ENCODE measurements around the gene TSPAN1.
A peak's percentile ranks its signal among the peaks of the same experiment; 100 is the strongest.
"Not testable (repeated sequence)": the region's sequence is repeated elsewhere in the genome, so short reads cannot be mapped to it uniquely, and the experiment has no call there.

TSPAN1 gene

DNA sequence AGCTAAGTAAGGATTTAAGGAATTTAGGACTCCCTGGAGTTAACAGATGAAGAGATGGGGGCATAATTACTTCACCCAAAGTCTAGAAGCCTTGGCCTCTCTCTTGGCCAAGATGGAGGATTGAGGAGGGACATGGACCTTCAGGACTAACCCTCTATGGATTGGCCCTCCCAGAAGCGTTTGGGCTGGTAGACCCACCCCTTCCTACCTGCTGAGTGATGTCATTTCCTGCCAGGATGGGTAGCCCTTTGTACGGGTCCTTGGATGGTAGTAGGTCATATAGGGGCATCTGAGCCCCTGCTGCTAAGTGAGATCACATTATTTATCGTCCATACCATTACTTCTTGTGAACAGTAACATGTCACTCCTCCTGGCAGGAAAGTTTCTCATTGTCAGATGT, 45.9 kb downstream of the TSPAN1 start:
- no peak for DNase-seq

DNA sequence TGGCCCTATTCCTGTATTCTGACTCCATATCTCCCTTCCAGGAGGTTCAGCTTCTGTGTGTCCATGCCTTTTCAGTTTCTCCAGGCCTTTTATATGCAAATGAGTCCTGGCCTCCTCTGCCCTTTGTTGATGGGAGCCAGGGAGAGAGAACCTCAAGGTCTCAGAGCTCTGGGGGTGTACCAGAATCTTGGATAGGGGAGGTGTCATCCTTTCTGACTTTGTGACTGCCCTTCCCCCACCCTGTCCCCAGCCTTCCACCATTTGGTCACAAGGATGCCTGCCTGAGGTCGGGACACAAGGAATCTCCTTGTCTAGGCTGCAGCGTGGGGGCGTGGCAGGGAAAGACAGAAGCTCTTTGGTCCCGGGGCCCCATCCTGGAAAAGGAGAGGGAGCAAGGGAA, 46.9 kb downstream of the TSPAN1 start:
- DNase-seq: no peak

DNA sequence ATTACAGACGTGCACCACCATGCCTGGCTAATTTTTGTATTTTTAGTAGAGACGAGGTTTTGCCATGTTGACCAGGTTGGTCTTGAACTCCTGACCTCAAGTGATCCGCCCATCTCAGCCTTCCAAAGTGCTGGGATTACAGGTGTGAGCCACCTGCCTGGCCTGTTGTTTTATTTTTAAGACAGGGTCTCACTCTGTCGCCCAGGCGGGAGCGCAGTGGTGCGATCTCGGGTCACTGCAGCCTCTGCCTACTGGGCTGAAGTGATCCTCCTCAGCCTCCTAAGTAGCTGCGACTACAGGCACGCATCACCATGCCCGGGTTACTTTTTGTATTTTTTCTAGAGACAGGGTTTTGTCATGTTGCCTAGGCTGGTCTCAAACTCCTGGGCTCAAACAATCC, 48.2 kb downstream of the TSPAN1 start:
- DNase-seq: not testable (repeated sequence)

DNA sequence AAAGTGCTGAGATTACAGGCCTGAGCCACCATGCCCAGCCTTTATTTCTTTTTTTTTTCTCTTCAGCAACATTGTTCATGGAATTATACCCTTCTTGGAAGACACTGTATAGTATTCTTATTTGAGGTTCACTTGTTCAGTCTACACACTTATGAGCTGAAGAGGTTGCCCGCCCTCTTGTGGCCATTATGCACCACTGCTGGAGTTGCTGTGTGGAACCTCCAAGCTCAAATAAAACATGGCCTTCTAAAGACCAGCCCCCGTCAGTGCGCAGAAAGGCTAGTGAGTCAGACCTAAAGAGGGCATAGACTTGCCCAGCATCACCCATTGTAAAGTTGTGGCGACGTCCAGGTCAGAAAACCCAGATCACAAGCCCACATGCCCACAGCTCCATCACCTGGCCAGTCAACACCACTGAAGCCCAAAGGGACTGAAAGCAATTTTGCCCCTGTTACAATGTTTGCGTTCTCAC, 48.6 kb downstream of the TSPAN1 start:
- peak; percentile 73 for DNase-seq

DNA sequence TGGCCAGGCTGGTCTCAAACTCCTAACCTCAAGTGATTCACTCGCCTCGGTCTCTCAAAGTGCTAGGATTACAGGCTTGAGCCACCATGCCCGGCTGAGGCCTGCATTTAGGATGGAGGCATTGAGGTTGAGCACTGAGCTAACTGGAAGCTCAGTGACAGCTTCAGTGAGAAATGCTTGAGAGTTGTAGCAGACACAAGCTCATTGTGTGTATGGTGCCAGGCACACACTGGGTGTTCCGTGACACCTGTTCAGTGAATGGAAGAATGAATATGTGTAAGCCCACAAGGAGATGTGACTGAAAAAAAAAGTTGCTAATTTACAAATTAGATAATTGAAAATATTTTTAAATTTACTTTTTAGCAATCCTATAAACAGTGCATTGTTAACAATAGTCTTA, 50.1 kb downstream of the TSPAN1 start:
- DNase-seq: no peak

DNA sequence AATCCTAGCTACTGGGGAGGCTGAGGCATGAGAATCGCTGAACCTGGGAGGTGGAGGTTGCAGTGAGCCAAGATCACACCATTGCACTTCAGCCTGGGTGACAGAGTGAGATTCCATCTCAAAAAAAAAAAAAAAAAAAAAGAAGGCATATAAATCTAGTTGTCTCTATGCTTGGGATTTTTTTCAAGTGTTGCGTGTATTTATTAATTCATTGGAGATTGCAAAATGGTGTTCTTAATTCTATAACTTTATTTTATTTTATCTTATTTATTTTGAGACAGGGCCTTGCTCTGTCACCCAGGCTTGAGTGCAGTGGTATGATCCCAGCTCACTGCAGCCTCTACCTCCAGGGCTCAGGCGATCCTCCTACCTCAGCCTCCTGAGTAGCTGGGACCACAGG, 56.3 kb downstream of the TSPAN1 start:
- DNase-seq: not testable (repeated sequence)
